MCF 10A (cell line): Measurements from ENCODE around the gene GJA4. TPM values are rescaled to one million over a fixed set of nuclear protein-coding genes. Genes with fewer than 3 reads are reported as not detected.
A peak's percentile ranks its signal among the peaks of the same experiment; 100 is the strongest.

Source experiments
- BruUV-seq: library from RNA; stranded (reverse); fragments of 400-500 nt; replicated peaks from 2 replicates; lab custom pipeline; 2021; lab: Mats Ljungman, UMichigan
- CTCF ChIA-PET: fragments of 300-600 bp; sonication (Branson Sonifier 250); formaldehyde crosslinking; extraction: SDS; loops from one replicate; lab custom pipeline; 2021; ENCODE audit warnings: antibody characterized with exemption, inconsistent platforms; lab: Yijun Ruan, JAX
- POLR2A ChIA-PET: fragments of 300-600, 350-650 bp; sonication (Branson Sonifier 250); formaldehyde crosslinking; extraction: SDS; loops from one replicate; lab custom pipeline; 2020; ENCODE audit warnings: antibody characterized with exemption, inconsistent platforms; lab: Yijun Ruan, JAX
- DNase-seq: peaks from one replicate; pipeline ENCODE4 v3.0.0-alpha.2; 2018; ENCODE audit not compliant: unreplicated experiment
- H3K27ac Mint-ChIP-seq: one replicate; pipeline ENCODE4 v1.8.0; 2022; ENCODE audit warnings: mild to moderate bottlenecking, low read depth, mixed read lengths; ENCODE audit not compliant: unreplicated experiment
- H3K27me3 Mint-ChIP-seq: one replicate; pipeline ENCODE4 v1.8.0; 2022; ENCODE audit warnings: mixed read lengths; ENCODE audit not compliant: insufficient read depth, unreplicated experiment
- H3K36me3 Mint-ChIP-seq: one replicate; pipeline ENCODE4 v1.8.0; 2022; ENCODE audit warnings: mild to moderate bottlenecking, moderate library complexity, mixed read lengths; ENCODE audit not compliant: insufficient read depth, unreplicated experiment
- H3K4me1 Mint-ChIP-seq: one replicate; pipeline ENCODE4 v1.8.0; 2022; ENCODE audit warnings: mixed read lengths; ENCODE audit not compliant: insufficient read depth, unreplicated experiment
- H3K4me3 Mint-ChIP-seq: one replicate; pipeline ENCODE4 v1.8.0; 2022; ENCODE audit warnings: mild to moderate bottlenecking, moderate library complexity, mixed read lengths; ENCODE audit not compliant: unreplicated experiment
- H3K9me3 Mint-ChIP-seq: one replicate; pipeline ENCODE4 v1.8.0; 2022; ENCODE audit warnings: mixed read lengths; ENCODE audit not compliant: unreplicated experiment
- intact Hi-C: fragments of 100-400 bp; cut with micrococcal nuclease; formaldehyde crosslinking; loops from 2 replicates; pipeline ENCODE4 v1.14.1; 2022
- total RNA-seq: library from RNA; stranded (reverse); gene quantifications from 2 replicates; pipeline ENCODE4 v1.2.3, GENCODE V29; 2022
- TF ChIP-seq, protein P1 (sequence below): fragments of 200-600 bp; IDR thresholded peaks from one replicate; pipeline ENCODE4 v1.8.0; 2022; ENCODE audit warnings: antibody characterized with exemption, mild to moderate bottlenecking; ENCODE audit not compliant: unreplicated experiment

The GJA4 gene
- total RNA-seq, 1 experiment from 2014 or later: not detected

DNA sequence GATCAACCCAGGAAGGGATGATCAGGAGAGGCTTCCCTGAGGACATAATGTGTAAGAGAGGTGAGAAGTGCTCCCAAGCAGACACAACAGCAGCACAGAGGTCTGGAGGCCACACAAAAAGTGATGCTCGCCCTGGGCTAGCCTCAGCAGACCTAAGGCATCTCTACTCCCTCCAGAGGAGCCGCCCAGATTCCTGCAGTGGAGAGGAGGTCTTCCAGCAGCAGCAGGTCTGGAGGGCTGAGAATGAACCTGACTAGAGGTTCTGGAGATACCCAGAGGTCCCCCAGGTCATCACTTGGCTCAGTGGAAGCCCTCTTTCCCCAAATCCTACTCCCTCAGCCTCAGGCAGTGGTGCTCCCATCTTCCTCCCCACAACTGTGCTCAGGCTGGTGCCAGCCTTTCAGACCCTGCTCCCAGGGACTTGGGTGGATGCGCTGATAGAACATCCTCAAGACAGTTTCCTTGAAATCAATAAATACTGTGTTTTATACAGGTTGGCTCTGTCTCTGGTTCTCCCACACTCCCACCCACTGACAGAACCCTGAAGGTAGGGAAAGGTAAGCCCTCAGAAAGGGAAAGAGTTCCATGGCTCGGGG, 6.8 kb upstream of the GJA4 start:
- CTCF ChIA-PET: interaction anchor here (0.5 to 2.4 kb wide), 24 partner anchors 10 to 1213 kb away, joined by 3 to 15 read pairs (median 4); partner anchors contain the start of gene GJB5
- TSS peak; percentile 7 for BruUV-seq
- TF ChIP-seq, protein P1, sequence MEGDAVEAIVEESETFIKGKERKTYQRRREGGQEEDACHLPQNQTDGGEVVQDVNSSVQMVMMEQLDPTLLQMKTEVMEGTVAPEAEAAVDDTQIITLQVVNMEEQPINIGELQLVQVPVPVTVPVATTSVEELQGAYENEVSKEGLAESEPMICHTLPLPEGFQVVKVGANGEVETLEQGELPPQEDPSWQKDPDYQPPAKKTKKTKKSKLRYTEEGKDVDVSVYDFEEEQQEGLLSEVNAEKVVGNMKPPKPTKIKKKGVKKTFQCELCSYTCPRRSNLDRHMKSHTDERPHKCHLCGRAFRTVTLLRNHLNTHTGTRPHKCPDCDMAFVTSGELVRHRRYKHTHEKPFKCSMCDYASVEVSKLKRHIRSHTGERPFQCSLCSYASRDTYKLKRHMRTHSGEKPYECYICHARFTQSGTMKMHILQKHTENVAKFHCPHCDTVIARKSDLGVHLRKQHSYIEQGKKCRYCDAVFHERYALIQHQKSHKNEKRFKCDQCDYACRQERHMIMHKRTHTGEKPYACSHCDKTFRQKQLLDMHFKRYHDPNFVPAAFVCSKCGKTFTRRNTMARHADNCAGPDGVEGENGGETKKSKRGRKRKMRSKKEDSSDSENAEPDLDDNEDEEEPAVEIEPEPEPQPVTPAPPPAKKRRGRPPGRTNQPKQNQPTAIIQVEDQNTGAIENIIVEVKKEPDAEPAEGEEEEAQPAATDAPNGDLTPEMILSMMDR: no peak
- Mint-ChIP-seq H3K27ac (no peak overlapping the region), H3K4me3 (no peak overlapping the region), H3K36me3 (peaks cover 42% of the 10 kb centered on the region), H3K27me3 (no peaks in the 10 kb centered on the region), H3K9me3 (no peaks in the 10 kb centered on the region), H3K4me1 (peaks cover 32% of the 10 kb centered on the region)
- intact Hi-C loops: loop anchor here (1.0 kb wide), 2 partner anchors 66 to 80 kb away; no protein-coding TSS in a partner anchor
- no peak for DNase-seq
- POLR2A ChIA-PET: interaction anchor here (0.6 to 1.4 kb wide), 4 partner anchors 16 to 80 kb away, joined by 3 to 10 read pairs (median 6); partner anchors contain the start of gene SMIM12

DNA sequence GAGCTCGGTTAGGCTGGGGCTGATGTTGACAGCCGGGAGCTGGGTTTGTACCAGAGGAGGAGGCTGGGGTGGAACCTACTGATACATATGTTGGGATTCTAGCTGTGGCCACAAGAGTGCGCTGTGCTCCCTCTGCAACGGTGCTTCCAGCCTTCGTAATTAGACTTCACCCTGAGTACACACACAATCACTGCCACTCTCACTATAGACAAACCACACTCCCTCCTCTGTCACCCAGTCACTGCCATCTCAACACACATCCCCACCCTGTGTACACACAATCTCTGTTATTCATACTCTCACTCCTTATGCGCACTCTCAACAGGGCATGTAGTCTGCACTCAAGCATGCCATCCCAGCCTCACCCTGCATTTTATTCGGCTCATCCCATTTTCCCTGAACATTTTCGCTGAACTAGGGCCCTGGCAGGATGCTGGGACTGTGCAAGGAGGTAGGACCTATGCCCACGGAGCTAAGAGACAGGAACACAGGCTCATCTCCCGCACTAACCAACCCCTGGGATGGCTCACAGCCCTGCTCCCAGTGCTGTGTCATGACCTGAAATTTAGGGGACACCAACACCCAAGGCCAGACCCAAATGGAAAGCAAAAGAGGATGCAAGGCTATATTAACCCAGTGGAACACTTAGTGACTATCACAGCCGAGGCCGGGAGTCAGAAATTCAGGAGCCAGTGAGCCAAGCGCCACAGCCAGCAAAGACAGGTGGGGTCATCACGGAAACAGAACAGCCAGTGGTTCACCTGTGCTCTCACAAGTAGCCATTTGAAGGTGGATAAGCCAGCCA, 6.1 kb upstream of the GJA4 start:
- intact Hi-C loops: loop anchor here (1.0 kb wide), 2 partner anchors 66 to 80 kb away; no protein-coding TSS in a partner anchor
- Mint-ChIP-seq H3K36me3 (peaks cover 42% of the 10 kb centered on the region), H3K9me3 (no peaks in the 10 kb centered on the region), H3K4me1 (peaks cover 32% of the 10 kb centered on the region), H3K27me3 (no peaks in the 10 kb centered on the region), H3K4me3 (no peak overlapping the region), H3K27ac (no peak overlapping the region)
- TF ChIP-seq, protein P1: peak; percentile 83
- ChIA-PET CTCF (interaction anchor here (0.5 to 2.4 kb wide), 23 partner anchors 11 to 1213 kb away, joined by 3 to 15 read pairs (median 4); no protein-coding TSS in a partner anchor), POLR2A (interaction anchor here (0.6 to 1.4 kb wide), 4 partner anchors 16 to 80 kb away, joined by 3 to 10 read pairs (median 6); partner anchors contain the start of gene SMIM12)
- peak; percentile 68 for DNase-seq
- no TSS peak for BruUV-seq

DNA sequence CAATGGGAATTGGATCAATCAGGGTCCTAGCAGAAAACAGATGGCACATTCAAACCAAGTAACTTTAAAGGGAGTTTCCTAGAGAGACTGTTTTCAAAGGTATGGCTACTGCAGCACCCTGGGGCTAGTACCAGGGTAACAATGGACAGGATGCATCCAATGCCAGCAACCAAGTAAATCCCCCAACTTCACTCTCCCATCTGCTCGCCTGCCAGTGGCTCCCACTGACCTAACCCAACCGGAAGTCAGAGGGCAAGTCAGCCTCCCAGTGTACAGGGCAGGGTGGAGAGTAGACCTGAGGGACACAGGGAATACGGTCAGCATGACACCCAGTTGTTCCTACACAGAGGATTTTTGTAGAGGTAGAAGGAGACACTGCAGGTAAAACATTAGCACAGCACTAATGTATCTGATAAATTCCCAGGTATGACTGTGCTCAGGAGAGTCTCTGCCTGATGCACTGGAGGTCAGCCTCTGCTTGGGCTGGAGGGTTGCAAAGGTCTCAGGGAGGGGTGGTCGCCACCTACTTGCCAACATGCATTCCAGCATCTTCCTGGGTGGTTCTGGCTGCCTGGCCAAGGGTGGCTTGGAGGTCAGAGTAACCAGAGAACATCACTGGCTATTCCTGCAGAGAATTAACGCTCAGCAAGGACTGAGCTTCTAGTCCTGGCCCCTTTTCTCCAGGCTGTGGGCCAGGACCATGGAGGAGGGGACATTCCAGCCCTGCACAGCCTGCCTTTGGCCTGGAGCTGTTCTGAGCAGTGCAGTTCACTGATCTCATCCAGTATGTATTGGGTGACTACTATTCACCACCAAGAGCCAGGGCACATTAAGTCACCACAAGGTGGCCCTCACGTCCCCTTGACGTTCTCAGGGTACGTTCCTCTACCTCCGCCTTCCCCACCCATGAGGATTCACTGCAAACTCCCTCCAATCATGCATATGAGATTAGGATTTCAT, 5.1 kb upstream of the GJA4 start:
- Mint-ChIP-seq H3K36me3 (peaks cover 42% of the 10 kb centered on the region), H3K27ac (peak overlapping the region; percentile 12), H3K4me1 (peaks cover 30% of the 10 kb centered on the region), H3K27me3 (no peaks in the 10 kb centered on the region), H3K4me3 (no peak overlapping the region), H3K9me3 (no peaks in the 10 kb centered on the region)
- intact Hi-C loops: no loop called here
- POLR2A ChIA-PET: no interaction called here
- BruUV-seq: no TSS peak
- no peak for DNase-seq
- CTCF ChIA-PET: interaction anchor here (0.5 to 2.0 kb wide), 11 partner anchors 9 to 1885 kb away, joined by 3 to 13 read pairs (median 3); no protein-coding TSS in a partner anchor
- TF ChIP-seq, protein P1: no peak
